ENCODE results near the gene FMO5. TPM values are rescaled to one million over a fixed set of nuclear protein-coding genes. Genes with fewer than 3 reads are reported as not detected.

The FMO5 gene
- total and polyA plus RNA-seq, 2 of the 13 experiments (the other 11 are each of a cell fraction or from before 2014, with no cell fraction given) = 48.2 to 149 TPM

DNA sequence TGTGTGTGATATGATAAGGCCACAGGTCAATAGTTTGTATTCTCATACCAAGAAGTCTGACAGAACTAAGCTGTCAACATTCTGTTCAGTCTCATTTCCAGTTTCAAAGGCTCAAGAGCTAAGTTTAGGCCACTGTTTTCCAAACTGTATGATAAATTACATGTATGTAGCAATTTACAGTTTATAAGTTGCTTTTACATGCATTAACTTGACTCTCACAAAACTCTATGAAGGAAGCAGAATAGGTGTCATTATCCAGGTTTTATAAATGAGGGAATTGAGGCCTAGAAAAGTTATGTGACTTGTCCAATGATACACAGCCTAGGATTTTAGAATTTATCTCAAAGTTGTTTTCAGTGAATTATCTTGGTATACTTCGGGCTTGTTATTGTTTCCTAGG lies 23.4 kb downstream of the FMO5 start:
- in situ Hi-C loops (cut with HindIII; ENCODE audit: extremely low pct_ligation_motif_present, low pct_unique_long_range_greater_than_20kb) = no loop called here
- Histone ChIP-seq H3K4me2 (ENCODE audit: low read depth, low read length) (no peak overlapping the region), H2AFZ (ENCODE audit: low read length) (no peak overlapping the region), H3K79me2 (ENCODE audit: insufficient read depth, low read length) (no peaks in the 10 kb centered on the region), H3K9me3 (ENCODE audit: low read length) (peaks cover 4% of the 10 kb centered on the region; the same call in 1 of the 2 replicates), H3K36me3 (replicated peaks in 1 of 2; ENCODE audit: control insufficient read depth in 1 of 2, insufficient read depth in 2 of 2, low read length in 2 of 2) (peaks cover 9 to 28% of the 10 kb centered on the region in 2 experiments), H3K4me1 (ENCODE audit: insufficient read depth, low read length) (no peaks in the 10 kb centered on the region), H3K27me3 (ENCODE audit: control insufficient read depth in 1 of 2, insufficient read depth in 2 of 2, low read length in 2 of 2) (no peaks in the 10 kb centered on the region), H3K9ac (ENCODE audit: insufficient read depth, low read depth, low read length) (no peak overlapping the region), H3K4me3 (replicated peaks in 1 of 3; ENCODE audit: insufficient read depth in 1 of 3, low read depth in 2 of 3, low read length in 3 of 3) (no peak overlapping the region), H4K20me1 (ENCODE audit: insufficient read depth, low read length) (no peaks in the 10 kb centered on the region; the same call in 1 of the 2 replicates), H3K27ac (ENCODE audit: extremely low read length, insufficient read depth, low read length) (no peak overlapping the region)
- ATAC-seq = no peak
- peak; percentile 42 for TF ChIP-seq RBFOX2 (IDR thresholded peaks at IDR 0.05; ENCODE audit: low read depth, low read length)
- peak; percentile 90 for TF ChIP-seq AGO2 (optimal IDR thresholded peaks at IDR 0.05; ENCODE audit: low read depth, low read length)
- no peak for TF ChIP-seq ZNF460 (CRISPR knock-in tag; IDR thresholded peaks at IDR 0.05; ENCODE audit: borderline replicate concordance)
- TF ChIP-seq, protein P1, sequence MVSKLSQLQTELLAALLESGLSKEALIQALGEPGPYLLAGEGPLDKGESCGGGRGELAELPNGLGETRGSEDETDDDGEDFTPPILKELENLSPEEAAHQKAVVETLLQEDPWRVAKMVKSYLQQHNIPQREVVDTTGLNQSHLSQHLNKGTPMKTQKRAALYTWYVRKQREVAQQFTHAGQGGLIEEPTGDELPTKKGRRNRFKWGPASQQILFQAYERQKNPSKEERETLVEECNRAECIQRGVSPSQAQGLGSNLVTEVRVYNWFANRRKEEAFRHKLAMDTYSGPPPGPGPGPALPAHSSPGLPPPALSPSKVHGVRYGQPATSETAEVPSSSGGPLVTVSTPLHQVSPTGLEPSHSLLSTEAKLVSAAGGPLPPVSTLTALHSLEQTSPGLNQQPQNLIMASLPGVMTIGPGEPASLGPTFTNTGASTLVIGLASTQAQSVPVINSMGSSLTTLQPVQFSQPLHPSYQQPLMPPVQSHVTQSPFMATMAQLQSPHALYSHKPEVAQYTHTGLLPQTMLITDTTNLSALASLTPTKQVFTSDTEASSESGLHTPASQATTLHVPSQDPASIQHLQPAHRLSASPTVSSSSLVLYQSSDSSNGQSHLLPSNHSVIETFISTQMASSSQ (IDR thresholded peaks at IDR 0.05; ENCODE audit: low read depth) = no peak
- TF ChIP-seq, protein P1 (CRISPR knock-in tag; IDR thresholded peaks at IDR 0.05; ENCODE audit: borderline replicate concordance) = no peak
- TF ChIP-seq IRF2 (CRISPR knock-in tag; IDR thresholded peaks at IDR 0.05) = 0 out of 2 replicates have a peak, but pooled peaks have one; percentile 8
- peak; percentile 4; the same call in 1 of the 2 replicates for TF ChIP-seq PAF1 (CRISPR knock-in tag; IDR thresholded peaks at IDR 0.05)
- BruUV-seq (replicated peaks) = no TSS peak
- no peak for FAIRE-seq
- WGBS (ENCODE audit: low lambda C conversion rate) = 96% methylated on average over 1 of the region's 1 CpG
- CTCF ChIA-PET (ENCODE audit: low intra/inter-chr PET ratio, low total read pairs) = no interaction called here
- POLR2A ChIA-PET = interaction anchor here (1.0 to 3.4 kb wide), 3 partner anchors 10 to 40 kb away, joined by 5 to 16 read pairs (median 12); partner anchors contain the start of gene CHD1L
- intact Hi-C loops (cut with micrococcal nuclease; ENCODE audit: unreplicated experiment) = loop anchor here (5.0 kb wide), 1 partner anchor 36 kb away; no protein-coding TSS in a partner anchor
- no peak for DNase-seq (ENCODE audit: low spot score)

Measured in HepG2 (cell line).